ENCODE measurements around the gene CFAP54. TPM values are rescaled to one million over a fixed set of nuclear protein-coding genes. Genes with fewer than 3 reads are reported as not detected.
"Not testable (repeated sequence)": the region's sequence is repeated elsewhere in the genome, so short reads cannot be mapped to it uniquely, and the experiment has no call there.

Gene CFAP54
- total and polyA plus RNA-seq, 2 donors = 0.41 to 6.8 TPM

DNA sequence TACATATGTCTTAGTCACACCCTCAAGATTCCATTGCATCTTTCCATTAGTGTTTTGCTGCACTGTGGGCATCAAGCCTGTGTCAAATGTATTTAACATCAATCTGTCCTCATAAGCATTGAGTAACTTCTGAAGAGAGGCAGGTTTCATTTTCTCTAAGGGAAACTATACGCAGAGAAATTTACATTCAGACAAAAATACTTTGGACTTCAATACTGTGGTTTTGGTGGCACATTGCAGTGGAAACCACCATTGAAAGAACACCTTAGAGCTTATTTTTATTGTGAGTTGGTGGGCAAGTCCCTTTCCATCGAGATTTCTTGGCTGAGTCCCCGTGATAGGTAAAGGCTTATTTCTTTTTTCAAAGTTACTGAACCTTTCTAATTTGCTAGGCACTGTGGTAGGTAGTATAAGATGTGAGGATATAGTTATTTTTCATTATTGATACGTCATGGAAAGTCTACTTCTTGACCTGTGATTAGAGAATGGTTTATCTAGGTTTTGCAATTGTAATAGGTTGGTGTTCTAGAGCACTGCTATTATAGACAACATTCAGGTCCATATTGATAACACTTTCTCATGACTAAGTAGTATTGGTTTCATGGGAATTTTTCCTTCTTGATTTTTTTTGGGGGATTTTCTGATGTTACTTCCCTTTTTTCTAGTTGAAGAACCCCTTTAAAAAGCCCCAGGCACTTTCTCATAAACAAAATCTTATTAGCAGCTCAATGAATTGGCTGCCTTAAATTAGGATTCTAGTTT is 81.9 kb downstream of the CFAP54 start:
- 84% methylated on average over 4 of the region's 4 CpGs for WGBS
- no peak overlapping the region for H3K4me3 ChIP-seq (ENCODE audit: low read depth, low read length)

DNA sequence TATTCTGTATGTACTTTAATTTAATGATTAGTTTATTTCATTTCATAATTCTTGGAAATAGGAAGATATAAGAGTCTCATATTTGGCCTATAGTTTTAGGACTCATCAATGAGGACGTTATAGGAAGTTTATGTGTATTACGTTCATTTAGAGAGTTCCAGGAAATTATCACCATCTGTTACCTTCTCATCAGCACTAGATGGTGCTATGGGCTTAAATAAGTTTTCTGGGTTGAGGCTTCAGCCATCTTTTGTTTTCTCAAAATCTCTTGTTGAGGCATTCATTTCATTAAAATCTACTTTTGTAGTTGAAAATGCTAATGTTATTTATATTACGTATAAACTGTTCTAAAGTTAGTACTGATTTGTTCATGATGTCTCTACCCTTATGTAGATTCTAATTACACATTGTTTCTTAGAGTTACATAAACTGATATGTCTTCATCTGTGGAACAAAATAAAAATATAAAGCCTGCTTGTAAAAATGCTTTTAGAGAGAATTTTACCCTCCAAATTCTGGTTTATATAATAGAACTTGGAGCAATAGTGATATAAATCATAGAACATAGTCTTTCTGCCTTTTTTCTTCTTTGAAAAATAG is 89.2 kb downstream of the CFAP54 start:
- WGBS = 1% methylated on average over 3 of the region's 3 CpGs
- DNase-seq (ENCODE audit: extremely low spot score) = peak; percentile 43
- no peak overlapping the region for H3K27ac ChIP-seq (ENCODE audit: low read depth)
- H3K4me3 ChIP-seq (ENCODE audit: low read depth, low read length) = no peak overlapping the region
- H3K4me1 ChIP-seq (ENCODE audit: insufficient read depth) = no peaks in the 10 kb centered on the region
- no peaks in the 10 kb centered on the region for H3K36me3 ChIP-seq (ENCODE audit: insufficient read depth)

More for the DNA sequence above, 81.9 kb downstream of the CFAP54 start:
- Histone ChIP-seq H3K27ac (ENCODE audit: low read depth) (no peak overlapping the region), H3K4me1 (ENCODE audit: insufficient read depth) (no peaks in the 10 kb centered on the region), H3K36me3 (ENCODE audit: insufficient read depth) (no peaks in the 10 kb centered on the region)
- DNase-seq (ENCODE audit: extremely low spot score) = no peak

DNA sequence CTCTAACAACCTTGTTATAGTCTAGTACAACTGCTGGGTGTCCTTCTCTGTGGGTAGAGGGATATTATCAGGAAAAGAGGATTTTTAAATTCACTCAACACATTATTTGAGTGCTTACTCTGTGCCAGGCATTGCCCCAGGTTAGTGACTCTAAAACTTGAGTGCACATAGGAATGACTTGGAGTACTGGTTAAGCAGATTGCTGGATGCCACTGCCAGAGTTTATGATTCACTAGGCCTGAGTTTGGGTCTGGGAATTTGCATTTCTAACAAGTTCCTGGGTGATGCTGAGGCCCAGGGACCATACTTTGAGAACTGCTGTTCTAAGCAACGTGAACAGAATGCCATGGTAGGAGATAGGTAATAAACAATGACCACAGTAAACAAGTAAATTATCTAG is 96.6 kb downstream of the CFAP54 start:
- 87% methylated on average over 1 of the region's 1 CpG for WGBS
- no peaks in the 10 kb centered on the region for H3K4me1 ChIP-seq (ENCODE audit: insufficient read depth)
- no peak overlapping the region for H3K27ac ChIP-seq (ENCODE audit: low read depth)

DNA sequence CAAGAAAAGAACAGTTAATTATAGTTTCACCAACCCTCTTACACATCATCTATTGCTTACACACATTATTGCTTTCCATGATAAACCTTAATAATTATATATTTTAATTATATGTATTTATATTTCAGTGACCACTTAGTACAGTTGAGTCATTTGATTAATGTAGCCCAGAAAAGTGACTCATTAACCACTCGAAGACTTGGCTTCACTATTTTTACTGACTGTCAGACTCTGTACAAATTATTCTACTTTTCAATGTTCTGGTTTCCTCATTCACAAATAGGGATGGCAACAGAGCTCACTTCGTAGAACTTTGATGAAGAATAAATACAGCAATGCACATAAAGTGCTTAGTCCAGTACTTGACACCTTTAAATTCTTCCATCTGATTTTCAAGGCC is 98.3 kb downstream of the CFAP54 start:
- DNase-seq (ENCODE audit: extremely low spot score) = no peak
- H3K4me3 ChIP-seq (ENCODE audit: low read depth, low read length) = no peak overlapping the region
- no peaks in the 10 kb centered on the region for H3K4me1 ChIP-seq (ENCODE audit: insufficient read depth)
- WGBS = 79% methylated on average over 2 of the region's 2 CpGs
- H3K27ac ChIP-seq (ENCODE audit: low read depth) = no peak overlapping the region
- no peaks in the 10 kb centered on the region for H3K36me3 ChIP-seq (ENCODE audit: insufficient read depth)

More for the DNA sequence above, 96.6 kb downstream of the CFAP54 start:
- Histone ChIP-seq H3K4me3 (ENCODE audit: low read depth, low read length) (no peak overlapping the region), H3K36me3 (ENCODE audit: insufficient read depth) (no peaks in the 10 kb centered on the region)
- no peak for DNase-seq (ENCODE audit: extremely low spot score)

DNA sequence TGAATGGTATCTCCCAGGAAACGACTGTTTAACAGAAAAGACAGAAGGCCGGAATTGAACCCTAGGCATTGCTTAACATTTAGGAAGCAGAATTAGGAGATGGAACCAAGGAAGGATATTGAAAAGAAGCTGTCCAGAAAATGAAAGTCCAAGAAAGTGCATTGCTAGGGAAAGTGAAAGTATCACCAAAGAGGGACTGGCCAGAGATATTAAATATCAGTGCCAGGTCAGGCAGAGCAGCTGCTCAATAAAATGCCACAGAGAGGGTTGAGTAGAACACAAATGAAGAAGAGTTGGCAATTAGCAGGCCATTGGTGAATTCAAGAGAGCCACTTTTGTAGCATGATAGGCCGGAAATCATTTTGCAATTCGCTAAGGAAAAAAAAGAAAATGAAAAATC is 101.6 kb downstream of the CFAP54 start:
- H3K36me3 ChIP-seq (ENCODE audit: insufficient read depth) = no peaks in the 10 kb centered on the region
- 67% methylated on average over 4 of the region's 4 CpGs for WGBS
- no peak for DNase-seq (ENCODE audit: extremely low spot score)
- H3K27ac ChIP-seq (ENCODE audit: low read depth) = no peak overlapping the region
- no peak overlapping the region for H3K4me3 ChIP-seq (ENCODE audit: low read depth, low read length)
- no peaks in the 10 kb centered on the region for H3K4me1 ChIP-seq (ENCODE audit: insufficient read depth)

DNA sequence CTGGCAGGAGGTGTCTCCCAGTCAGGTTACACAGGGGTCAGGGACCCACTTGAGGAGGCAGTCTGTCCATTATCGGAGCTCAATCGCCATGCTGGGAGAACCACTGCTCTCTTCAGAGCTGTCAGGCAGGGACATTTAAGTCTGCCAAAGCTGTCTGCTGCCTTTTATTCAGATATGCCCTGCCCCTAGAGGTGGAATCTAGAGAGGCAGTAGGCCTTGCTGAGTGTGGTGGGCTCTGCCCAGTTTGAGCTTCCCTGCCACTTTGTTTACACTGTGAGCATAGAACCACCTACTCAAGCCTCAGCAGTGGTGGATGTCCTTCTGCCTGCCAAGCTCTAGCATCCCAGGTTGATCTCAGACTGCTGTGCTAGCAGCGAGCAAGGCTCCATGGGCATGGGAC is 115.0 kb downstream of the CFAP54 start:
- DNase-seq (ENCODE audit: extremely low spot score); H3K27ac ChIP-seq (ENCODE audit: low read depth); H3K4me3 ChIP-seq (ENCODE audit: low read depth, low read length); H3K4me1 ChIP-seq (ENCODE audit: insufficient read depth); H3K36me3 ChIP-seq (ENCODE audit: insufficient read depth): not testable (repeated sequence)
- 98% methylated on average over 3 of the region's 3 CpGs for WGBS

DNA sequence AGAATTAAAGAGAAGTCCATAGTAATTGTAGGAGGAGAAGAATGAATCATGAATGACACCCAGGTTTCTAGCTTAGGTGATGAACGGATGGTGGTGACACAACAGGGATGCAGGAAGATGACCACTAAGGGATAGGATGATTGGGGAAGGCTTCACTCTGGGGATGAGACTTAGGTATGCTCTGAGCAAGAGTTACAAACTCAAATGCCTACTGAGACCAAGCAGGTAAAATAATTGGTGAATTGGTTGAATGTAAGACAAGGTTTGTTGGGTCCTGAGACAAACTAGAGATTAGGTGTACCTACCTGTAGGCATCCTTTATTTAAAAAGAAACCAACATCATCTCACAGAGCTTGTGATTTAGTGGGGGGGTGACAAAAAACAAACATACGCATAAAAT is 116.3 kb downstream of the CFAP54 start:
- WGBS = 96% methylated on average over 2 of the region's 2 CpGs
- Histone ChIP-seq H3K4me3 (ENCODE audit: low read depth, low read length) (no peak overlapping the region), H3K4me1 (ENCODE audit: insufficient read depth) (no peaks in the 10 kb centered on the region), H3K36me3 (ENCODE audit: insufficient read depth) (no peaks in the 10 kb centered on the region), H3K27ac (ENCODE audit: low read depth) (no peak overlapping the region)
- DNase-seq (ENCODE audit: extremely low spot score) = no peak

DNA sequence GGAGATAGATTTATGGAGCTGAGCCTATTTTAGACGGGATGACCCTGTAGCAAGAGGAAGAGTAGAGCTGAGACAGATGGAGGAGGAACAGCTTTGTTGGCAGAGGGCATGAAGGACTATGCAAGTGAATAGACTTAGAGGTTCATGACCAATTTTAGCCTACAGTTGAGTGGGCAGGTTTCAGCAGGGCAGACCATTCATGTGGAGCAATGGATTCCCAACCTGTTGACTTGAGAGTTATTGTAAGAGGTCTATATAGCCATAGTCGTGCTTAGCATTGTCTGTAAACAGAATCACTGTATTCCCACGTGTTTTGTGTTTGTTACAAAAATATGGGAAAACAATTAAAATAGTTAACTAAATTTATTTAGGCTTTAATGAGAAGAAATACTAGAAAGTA is 116.8 kb downstream of the CFAP54 start:
- Histone ChIP-seq H3K27ac (ENCODE audit: low read depth) (no peak overlapping the region), H3K4me1 (ENCODE audit: insufficient read depth) (no peaks in the 10 kb centered on the region), H3K36me3 (ENCODE audit: insufficient read depth) (no peaks in the 10 kb centered on the region), H3K4me3 (ENCODE audit: low read depth, low read length) (no peak overlapping the region)
- 85% methylated on average over 3 of the region's 3 CpGs for WGBS
- DNase-seq (ENCODE audit: extremely low spot score) = no peak

DNA sequence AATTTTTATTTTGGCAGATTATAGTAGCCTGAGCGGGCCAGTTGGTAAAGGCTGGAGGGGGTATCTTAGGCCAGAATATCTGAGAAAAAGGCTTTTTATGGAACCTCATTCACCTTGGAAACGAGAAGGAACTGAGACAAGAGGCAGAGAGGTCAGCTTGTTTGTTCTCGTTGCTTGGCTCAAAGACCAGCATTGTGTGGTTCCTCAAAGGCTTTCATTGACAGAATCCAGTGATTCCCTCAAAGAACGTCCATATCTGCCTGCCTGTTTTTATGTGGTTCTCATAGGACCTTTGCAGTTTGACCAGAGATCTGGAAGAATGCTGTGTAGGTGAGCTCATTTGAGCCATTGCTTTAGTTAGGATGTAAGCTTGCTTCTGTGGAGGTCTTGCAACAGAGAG is 117.3 kb downstream of the CFAP54 start:
- no peaks in the 10 kb centered on the region for H3K4me1 ChIP-seq (ENCODE audit: insufficient read depth)

DNA sequence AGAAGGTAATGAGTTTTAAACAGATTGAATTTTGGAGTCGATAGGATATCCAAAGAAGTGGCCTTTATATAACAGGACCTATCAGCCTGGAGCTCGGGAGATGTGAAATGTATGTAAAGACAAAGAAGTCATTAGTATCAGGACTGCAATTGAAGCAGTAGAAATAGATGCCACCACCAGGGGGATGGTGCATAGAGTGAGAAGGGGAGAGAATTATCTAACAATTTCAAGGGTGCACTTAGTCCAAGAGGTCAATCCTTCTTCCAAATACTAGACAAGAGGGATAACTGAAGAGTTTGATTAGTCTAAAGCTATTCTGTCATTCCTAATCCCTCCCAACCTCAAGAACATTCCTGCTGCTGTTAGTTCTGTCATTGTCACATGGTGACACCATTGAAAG is 127.8 kb downstream of the CFAP54 start:
- DNase-seq (ENCODE audit: extremely low spot score) = no peak
- H3K36me3 ChIP-seq (ENCODE audit: insufficient read depth) = no peaks in the 10 kb centered on the region
- no peak overlapping the region for H3K4me3 ChIP-seq (ENCODE audit: low read depth, low read length)
- WGBS = 90% methylated on average over 2 of the region's 2 CpGs
- H3K27ac ChIP-seq (ENCODE audit: low read depth) = no peak overlapping the region
- H3K4me1 ChIP-seq (ENCODE audit: insufficient read depth) = no peaks in the 10 kb centered on the region

More for the DNA sequence above, 117.3 kb downstream of the CFAP54 start:
- WGBS = 78% methylated on average over 4 of the region's 4 CpGs
- Histone ChIP-seq H3K4me3 (ENCODE audit: low read depth, low read length) (no peak overlapping the region), H3K27ac (ENCODE audit: low read depth) (no peak overlapping the region), H3K36me3 (ENCODE audit: insufficient read depth) (no peaks in the 10 kb centered on the region)
- DNase-seq (ENCODE audit: extremely low spot score) = no peak

DNA sequence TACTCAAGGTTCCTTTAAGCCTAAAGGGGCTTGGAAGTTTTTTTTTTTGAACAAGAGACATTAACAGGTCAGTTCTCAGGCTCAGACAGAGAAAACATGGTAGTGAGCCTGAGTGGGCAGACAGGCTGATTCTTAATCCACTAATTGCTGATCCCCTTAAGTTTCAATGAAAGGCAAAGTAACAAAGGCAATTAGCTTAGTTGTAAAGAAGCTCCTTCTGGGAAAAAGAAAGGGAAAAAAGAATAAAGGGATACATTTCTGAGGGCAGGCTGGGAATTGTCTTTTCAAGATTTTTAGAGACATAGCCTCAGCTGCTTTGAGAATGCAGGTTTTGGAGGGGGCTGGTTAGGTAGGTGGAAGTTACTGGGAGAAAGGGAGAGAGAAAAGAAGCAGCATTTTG is 133.8 kb downstream of the CFAP54 start:
- Histone ChIP-seq H3K27ac (ENCODE audit: low read depth) (no peak overlapping the region), H3K4me3 (ENCODE audit: low read depth, low read length) (no peak overlapping the region), H3K4me1 (ENCODE audit: insufficient read depth) (no peaks in the 10 kb centered on the region), H3K36me3 (ENCODE audit: insufficient read depth) (no peaks in the 10 kb centered on the region)
- no peak for DNase-seq (ENCODE audit: extremely low spot score)

DNA sequence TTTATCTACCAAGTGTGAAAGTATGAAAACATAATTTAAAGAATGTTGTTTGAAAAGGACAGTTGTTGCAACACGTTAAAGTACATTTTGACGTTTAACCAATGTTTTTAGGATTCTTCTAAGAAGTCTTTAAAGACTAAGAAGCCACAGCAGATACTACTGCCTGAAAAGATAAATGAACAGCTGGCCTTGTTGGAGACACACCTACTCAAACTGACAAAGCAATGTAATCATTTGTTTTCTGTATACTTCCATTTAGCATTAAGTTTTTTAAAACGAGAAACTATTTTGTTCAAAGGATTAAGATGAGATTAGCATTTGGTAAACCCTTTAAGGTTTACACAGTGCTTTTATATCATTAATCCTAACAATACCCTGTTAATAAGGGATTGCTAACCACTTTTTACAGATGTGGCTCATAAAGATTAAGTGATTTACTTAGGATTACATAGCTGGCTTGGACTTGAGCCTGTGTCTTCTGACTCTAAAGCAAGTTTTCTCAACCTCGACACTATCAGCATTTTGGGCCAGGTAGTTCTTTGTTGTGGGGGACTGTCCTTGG is 134.4 kb downstream of the CFAP54 start:
- Histone ChIP-seq H3K4me3 (ENCODE audit: low read depth, low read length) (no peak overlapping the region), H3K27ac (ENCODE audit: low read depth) (no peak overlapping the region), H3K36me3 (ENCODE audit: insufficient read depth) (no peaks in the 10 kb centered on the region), H3K4me1 (ENCODE audit: insufficient read depth) (no peaks in the 10 kb centered on the region)
- WGBS = 45% methylated on average over 4 of the region's 4 CpGs
- no peak for DNase-seq (ENCODE audit: extremely low spot score)

DNA sequence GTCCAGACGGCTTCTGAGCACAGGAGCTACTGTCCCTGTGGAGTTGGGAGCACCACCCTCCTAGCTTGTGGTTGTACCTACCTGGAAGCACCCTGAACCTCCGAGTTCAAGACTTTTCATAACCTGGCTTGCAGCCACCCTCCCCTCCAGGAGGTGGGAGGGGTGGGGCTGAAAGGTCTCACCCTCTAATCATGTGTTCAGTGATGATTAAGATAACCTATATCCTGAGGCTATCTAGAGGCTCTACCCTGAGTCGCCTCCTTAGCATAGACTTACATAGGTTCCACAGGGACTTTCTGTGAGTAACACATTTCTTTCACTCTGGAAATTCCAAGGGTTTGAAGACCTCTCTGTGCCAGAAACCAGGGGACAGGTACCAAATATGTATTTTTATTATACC is 146.5 kb downstream of the CFAP54 start:
- Histone ChIP-seq H3K27ac (ENCODE audit: low read depth) (no peak overlapping the region), H3K4me3 (ENCODE audit: low read depth, low read length) (no peak overlapping the region), H3K36me3 (ENCODE audit: insufficient read depth) (no peaks in the 10 kb centered on the region), H3K4me1 (ENCODE audit: insufficient read depth) (no peaks in the 10 kb centered on the region)
- DNase-seq (ENCODE audit: extremely low spot score) = no peak
- 85% methylated on average over 3 of the region's 3 CpGs for WGBS

DNA sequence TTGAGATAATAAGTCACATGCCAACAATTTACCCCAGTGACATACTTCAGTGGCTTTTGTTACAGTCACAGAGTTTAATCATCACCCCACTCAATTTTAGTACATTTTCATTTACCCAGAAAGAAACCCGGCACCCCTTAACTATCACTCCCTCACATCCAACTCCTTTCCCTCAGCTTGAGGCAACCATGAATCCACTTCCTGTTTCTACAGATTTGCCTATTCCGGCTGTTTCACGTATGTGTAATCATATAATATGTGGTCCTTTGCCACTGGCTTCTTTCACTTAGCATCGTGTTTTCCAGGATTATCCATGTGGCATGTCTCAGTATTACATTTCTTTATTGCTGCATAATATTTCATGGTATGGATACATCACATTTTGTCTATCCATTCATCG is 147.5 kb downstream of the CFAP54 start:
- Histone ChIP-seq H3K27ac (ENCODE audit: low read depth) (no peak overlapping the region), H3K4me1 (ENCODE audit: insufficient read depth) (no peaks in the 10 kb centered on the region), H3K36me3 (ENCODE audit: insufficient read depth) (no peaks in the 10 kb centered on the region), H3K4me3 (ENCODE audit: low read depth, low read length) (no peak overlapping the region)
- 92% methylated on average over 5 of the region's 5 CpGs for WGBS
- no peak for DNase-seq (ENCODE audit: extremely low spot score)
